IMR-90 (cell line): Measurements from ENCODE around the gene RBBP8. TPM values are rescaled to one million over a fixed set of nuclear protein-coding genes. Genes with fewer than 3 reads are reported as not detected.

Experiments
- ATAC-seq: fragments of 200-7000 bp; cut with Tn5 transposase; 2 replicates; pipeline ENCODE4 v1.9.1; 2020; ENCODE audit warnings: low read depth, mild to moderate bottlenecking, moderate library complexity
- BruUV-seq: library from RNA; stranded (reverse); fragments of 400-500 nt; replicated peaks from 2 replicates; lab custom pipeline; 2021; lab: Mats Ljungman, UMichigan
- CTCF ChIA-PET: fragments of 300-600 bp; formaldehyde crosslinking; extraction: SDS; loops from one replicate; lab custom pipeline; 2021; ENCODE audit warnings: antibody characterized with exemption; lab: Yijun Ruan, JAX
- POLR2A ChIA-PET: fragments of 300-600 bp; sonication (Branson Sonifier 250); formaldehyde crosslinking; loops from one replicate; lab custom pipeline; 2022; ENCODE audit warnings: antibody characterized with exemption; ENCODE audit not compliant: unreplicated experiment; lab: Charles Lee
- DNase-seq: peaks from one replicate; pipeline ENCODE4 v3.0.0; 2013
- H2AFZ ChIP-seq: replicated peaks from 2 replicates; pipeline ENCODE3; 2013; ENCODE audit warnings: low read length, mild to moderate bottlenecking; ENCODE audit not compliant: poor library complexity
- H2AK5ac ChIP-seq: 2 replicates; pipeline ENCODE4 v1.6.1; 2013; ENCODE audit warnings: low read depth, low read length, inconsistent platforms
- H2AK9ac ChIP-seq: replicated peaks from 2 replicates; pipeline ENCODE3; 2013; ENCODE audit warnings: mild to moderate bottlenecking, low read depth, low read length, moderate library complexity; ENCODE audit not compliant: poor library complexity
- H2BK120ac ChIP-seq: 2 replicates; pipeline ENCODE4 v1.6.1; 2013; ENCODE audit warnings: low read depth, low read length, inconsistent platforms
- H2BK15ac ChIP-seq: 3 replicates; pipeline ENCODE4 v1.6.1; 2013; ENCODE audit warnings: low read depth, low read length, inconsistent platforms
- H2BK20ac ChIP-seq: 2 replicates; pipeline ENCODE4 v1.6.1; 2013; ENCODE audit warnings: low read depth, mild to moderate bottlenecking, inconsistent platforms, low read length, moderate library complexity
- H2BK5ac ChIP-seq: 2 replicates; pipeline ENCODE4 v1.6.1; 2013; ENCODE audit warnings: mild to moderate bottlenecking, low read depth, low read length, inconsistent platforms; ENCODE audit not compliant: poor library complexity, severe bottlenecking
- H3K14ac ChIP-seq: replicated peaks from 2 replicates; pipeline ENCODE4 v1.6.1; 2013; ENCODE audit warnings: low read depth, low read length, inconsistent platforms
- H3K18ac ChIP-seq: 2 replicates; pipeline ENCODE4 v1.6.1; 2013; ENCODE audit warnings: low read depth, low read length, control low read depth
- H3K23ac ChIP-seq: 2 replicates; pipeline ENCODE4 v1.6.1; 2013; ENCODE audit warnings: low read depth, low read length, inconsistent platforms
- H3K27ac ChIP-seq: 2 replicates; pipeline ENCODE4 v1.5.1; 2013; ENCODE audit warnings: mild to moderate bottlenecking, control low read depth, low read length; ENCODE audit not compliant: insufficient read depth
- H3K27me3 ChIP-seq: 2 replicates; pipeline ENCODE4 v1.6.1; 2013; ENCODE audit warnings: low read length; ENCODE audit not compliant: control insufficient read depth, insufficient read depth
- H3K36me3 ChIP-seq: 2 replicates; pipeline ENCODE4 v1.6.1; 2013; ENCODE audit warnings: low read length, mixed read lengths; ENCODE audit not compliant: control insufficient read depth, insufficient read depth
- H3K4ac ChIP-seq: 2 replicates; pipeline ENCODE4 v1.6.1; 2013; ENCODE audit warnings: low read depth, low read length, inconsistent platforms
- H3K4me1 ChIP-seq: 2 replicates; pipeline ENCODE4 v1.6.1; 2013; ENCODE audit warnings: low read length, mixed read lengths; ENCODE audit not compliant: control insufficient read depth, insufficient read depth
- H3K4me2 ChIP-seq: 2 replicates; pipeline ENCODE4 v1.6.1; 2013; ENCODE audit warnings: low read depth, mild to moderate bottlenecking, control low read depth, low read length, moderate library complexity
- H3K4me3 ChIP-seq: 2 replicates; pipeline ENCODE4 v1.5.1; 2013; ENCODE audit warnings: low read depth, mild to moderate bottlenecking, control low read depth, low read length, moderate library complexity; ENCODE audit not compliant: insufficient read depth
- H3K56ac ChIP-seq: 2 replicates; pipeline ENCODE4 v1.6.1; 2013; ENCODE audit warnings: low read length, inconsistent platforms; ENCODE audit not compliant: insufficient read depth; ENCODE audit errors: extremely low read depth
- H3K79me1 ChIP-seq, 2 experiments: 2 replicates each; pipeline ENCODE4 v1.6.1; 2013; ENCODE audit warnings: low read length in 2 of 2, inconsistent platforms in 1 of 2, low read depth in 1 of 2
- H3K9ac ChIP-seq: 2 replicates; pipeline ENCODE4 v1.6.1; 2013; ENCODE audit warnings: low read depth, low read length, control low read depth
- H3K9me1 ChIP-seq: 2 replicates; pipeline ENCODE4 v1.6.1; 2013; ENCODE audit warnings: low read length, inconsistent platforms; ENCODE audit not compliant: insufficient read depth
- H3K9me3 ChIP-seq: 2 replicates; pipeline ENCODE4 v1.6.1; 2013; ENCODE audit warnings: low read length; ENCODE audit not compliant: control insufficient read depth, insufficient read depth
- H4K20me1 ChIP-seq: 2 replicates; pipeline ENCODE4 v1.6.1; 2013; ENCODE audit warnings: low read length, inconsistent platforms; ENCODE audit not compliant: insufficient read depth
- H4K5ac ChIP-seq: 2 replicates; pipeline ENCODE4 v1.6.1; 2013; ENCODE audit warnings: mild to moderate bottlenecking, low read depth, low read length, control low read depth
- H4K8ac ChIP-seq, 2 experiments: 2 replicates each; pipeline ENCODE4 v1.6.1; 2013; ENCODE audit warnings: low read depth in 2 of 2, low read length in 2 of 2, control low read depth in 1 of 2, inconsistent platforms in 1 of 2
- H4K91ac ChIP-seq: 2 replicates; pipeline ENCODE4 v1.6.1; 2013; ENCODE audit warnings: low read depth, low read length, inconsistent platforms; ENCODE audit not compliant: insufficient read depth
- BHLHE40 ChIP-seq: fragments of 150-350 bp; IDR thresholded peaks from 2 replicates; pipeline ENCODE4 v1.6.1; 2016; ENCODE audit warnings: mild to moderate bottlenecking, low read depth, low read length
- CHD1 ChIP-seq: IDR thresholded peaks from 2 replicates; pipeline ENCODE4 v1.6.1; 2012; ENCODE audit warnings: low read depth, low read length, improper control_type of control experiment
- FOS ChIP-seq: fragments of 150-350 bp; IDR thresholded peaks from 2 replicates; pipeline ENCODE4 v1.6.1; 2016; ENCODE audit warnings: low read depth, low read length
- MAFK ChIP-seq: IDR thresholded peaks from 2 replicates; pipeline ENCODE4 v1.6.1; 2012; ENCODE audit warnings: low read depth, low read length, improper control_type of control experiment
- POLR2A ChIP-seq: IDR thresholded peaks from 2 replicates; pipeline ENCODE4 v1.6.1; 2012; ENCODE audit warnings: mild to moderate bottlenecking, low read depth, low read length
- RCOR1 ChIP-seq: IDR thresholded peaks from 2 replicates; pipeline ENCODE4 v1.6.1; 2012; ENCODE audit warnings: mild to moderate bottlenecking, low read length, improper control_type of control experiment; ENCODE audit not compliant: insufficient replicate concordance
- WGBS, 2 experiments: methylation state at CpG; one replicate each; pipeline versions ENCODE4 v1.1.5 to v1.1.7; 2013; ENCODE audit warnings: missing lambda C conversion rate in 2 of 2; ENCODE audit not compliant: insufficient read length in 1 of 2; ENCODE audit errors: extremely low coverage in 2 of 2; 5-methylcytosine and 5-hydroxymethylcytosine counted together
- dilution Hi-C: fragments of 300-500 bp; cut with HindIII; formaldehyde crosslinking; loops from one replicate; pipeline ENCODE4 v1.14.3; 2018; ENCODE audit warnings: low sequenced_read_pairs; ENCODE audit not compliant: unreplicated experiment
- in situ Hi-C: fragments of 300-500 bp; cut with MboI; formaldehyde crosslinking; loops from 3 replicates; pipeline ENCODE4 v1.14.3; 2019; ENCODE audit warnings: low sequenced_read_pairs, inconsistent platforms, mixed read lengths
- intact Hi-C: fragments of 100-400 bp; cut with micrococcal nuclease; formaldehyde crosslinking; loops from 2 replicates; pipeline ENCODE4 v1.10.0; 2022
- polyA plus RNA-seq, 3 experiments: library from polyadenylated mRNA; depleted of rRNA; stranded (reverse); fragments of >200 nt; gene quantifications; 2 replicates each; pipeline ENCODE4 v1.2.3, GENCODE V29; 2012; ENCODE audit warnings: low replicate concordance in 1 of 3
- total RNA-seq: library from RNA; depleted of rRNA; stranded (reverse); fragments of >200 nt; gene quantifications from 2 replicates; pipeline ENCODE4 v1.2.3, GENCODE V29; 2012

Gene RBBP8
- total and polyA plus RNA-seq, 2 of the 4 experiments (the other 2 are of a cell fraction) = 12.0 to 21.1 TPM

DNA sequence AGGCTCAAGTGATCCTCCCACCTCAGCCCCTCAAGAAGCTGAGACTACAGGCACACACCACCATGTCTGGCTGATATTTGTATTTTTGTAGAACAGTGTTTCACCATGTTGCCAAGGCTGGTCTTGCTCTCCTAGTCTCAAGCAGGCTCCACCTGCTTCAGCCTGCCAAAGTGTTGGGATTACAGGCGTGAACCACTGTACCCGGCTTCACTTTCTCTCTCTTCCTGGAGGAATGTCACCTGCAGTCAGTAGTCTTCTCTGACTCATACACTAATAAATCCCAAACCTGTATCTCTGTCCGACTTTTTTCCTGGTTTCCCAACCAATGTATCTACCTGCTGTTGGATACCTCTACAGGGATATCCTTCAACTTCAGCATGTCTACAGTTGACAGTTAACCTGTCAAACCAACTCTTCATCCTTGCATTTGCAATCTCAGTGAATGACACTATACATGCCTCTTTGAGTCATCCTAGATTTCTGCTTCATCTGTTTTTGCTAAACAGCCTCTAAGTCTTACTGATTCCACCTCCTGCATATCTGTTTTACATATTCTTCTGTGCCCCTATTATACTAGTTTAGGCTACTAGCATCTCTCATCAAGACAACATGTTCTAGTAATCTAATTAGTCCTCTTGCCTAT, 54.5 kb downstream of the RBBP8 start:
- H2AFZ ChIP-seq = no peak overlapping the region
- no peak for TF ChIP-seq BHLHE40
- TF ChIP-seq POLR2A = no peak
- no peak for TF ChIP-seq RCOR1
- no peak for TF ChIP-seq CHD1
- no peak for TF ChIP-seq MAFK
- no peak for TF ChIP-seq FOS
- no peak for DNase-seq
- peaks cover 5% of the 10 kb centered on the region; the same call in 1 of the 2 replicates for H3K36me3 ChIP-seq
- no peaks in the 10 kb centered on the region for H4K20me1 ChIP-seq
- H3K9me3 ChIP-seq = no peaks in the 10 kb centered on the region
- no peak overlapping the region for H4K91ac ChIP-seq
- no peaks in the 10 kb centered on the region for H3K27me3 ChIP-seq
- H4K8ac ChIP-seq = no peak overlapping the region
- ATAC-seq = no peak
- H2AK5ac ChIP-seq = no peak overlapping the region
- CTCF ChIA-PET = no interaction called here
- H2BK5ac ChIP-seq = no peak overlapping the region
- H2BK120ac ChIP-seq = no peak overlapping the region
- no peak overlapping the region for H2BK20ac ChIP-seq
- no peak overlapping the region for H3K56ac ChIP-seq
- H3K79me1 ChIP-seq = no peaks in the 10 kb centered on the region
- no peak overlapping the region for H3K23ac ChIP-seq
- H2BK15ac ChIP-seq = no peak overlapping the region
- no peaks in the 10 kb centered on the region for H3K4me1 ChIP-seq
- no peak overlapping the region for H3K27ac ChIP-seq
- dilution Hi-C loops = no loop called here
- no peak overlapping the region for H3K4ac ChIP-seq
- intact Hi-C loops = loop anchor here (10.0 kb wide), 1 partner anchor 1073 kb away; no protein-coding TSS in a partner anchor
- H3K4me2 ChIP-seq = no peak overlapping the region
- BruUV-seq = no TSS peak
- H3K18ac ChIP-seq = no peak overlapping the region
- in situ Hi-C loops = loop anchor here (25.0 kb wide), 1 partner anchor 1075 kb away; no protein-coding TSS in a partner anchor
- no peak overlapping the region for H3K9ac ChIP-seq
- POLR2A ChIA-PET = no interaction called here
- no peak overlapping the region for H3K4me3 ChIP-seq
- 89% methylated on average over 2 of the region's 3 CpGs; no CpG with 5 or more reads in 1 of the 2 experiments for WGBS, 2 experiments
- H3K9me1 ChIP-seq = peaks cover 3% of the 10 kb centered on the region; the same call in 1 of the 2 replicates
- no peak overlapping the region for H4K5ac ChIP-seq
- no peak overlapping the region for H3K14ac ChIP-seq
- H2AK9ac ChIP-seq = no peak overlapping the region
